ENCODE results near the gene GP1BA.

Gene GP1BA

DNA sequence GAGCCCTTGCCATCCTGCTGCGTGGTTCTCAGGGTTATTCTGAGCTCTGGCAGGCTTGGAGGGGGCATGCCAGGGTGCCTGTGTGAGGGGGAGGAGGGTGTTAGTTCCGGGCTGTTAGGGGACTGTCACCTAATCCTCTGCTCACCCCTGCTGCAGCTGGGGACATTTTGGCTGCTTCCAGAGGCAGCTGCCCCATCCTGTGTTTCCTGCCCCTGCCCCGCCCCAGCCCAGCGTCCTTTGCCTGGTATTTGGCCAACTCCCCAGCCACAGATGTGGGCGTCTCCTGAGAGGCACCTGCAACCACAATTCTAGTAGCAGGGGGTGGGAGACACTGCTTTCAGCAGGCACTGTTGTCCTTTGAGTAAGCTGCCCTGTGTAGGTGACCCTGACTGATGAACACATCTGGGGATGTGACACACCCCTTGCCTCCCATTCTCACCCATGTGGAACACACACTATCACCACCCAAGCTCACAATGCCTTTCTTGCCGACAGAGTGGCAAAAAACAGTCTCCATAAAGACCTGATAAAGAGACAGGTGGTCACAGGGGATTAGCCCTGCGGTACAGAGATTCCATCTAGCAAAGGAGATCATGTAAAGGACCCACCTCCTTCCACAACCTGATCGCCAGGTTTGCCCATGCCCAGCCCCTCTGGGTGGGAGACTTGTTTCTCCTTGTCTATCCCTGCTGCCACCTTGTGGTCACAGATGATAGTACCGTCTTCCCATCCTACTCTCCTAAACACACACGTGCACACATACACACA, 28.8 kb upstream of the GP1BA start, which contains the start of gene CHRNE:
Gene CHRNE, minus strand, starts transcription at position 48 of the 768 bp plus-strand sequence. Its CDS starts 35 bp downstream, at position 13.
- peaks cover 0 to 20% of the 10 kb centered on the region in 2 experiments; a peak in 1 of 3 replicates for H3K36me3 ChIP-seq (ENCODE audit: control insufficient read depth in 2 of 2, insufficient read depth in 1 of 2, low read length in 2 of 2)
- ChIA-PET CTCF (interaction anchor here (0.5 to 1.9 kb wide), 28 partner anchors 9 to 828 kb away, joined by 3 to 8 read pairs (median 4); partner anchors contain the start of genes MED11, RNF167 and SLC25A11), POLR2A (interaction anchor here (0.8 to 2.0 kb wide), 3 partner anchors 37 to 113 kb away, joined by 3 to 4 read pairs (median 3); partner anchors contain the start of genes PLD2, RNF167 and SLC25A11)
- H3K4me1 ChIP-seq (ENCODE audit: control insufficient read depth, insufficient read depth, low read length): peaks cover 3% of the 10 kb centered on the region; the same call in 1 of the 2 replicates
- no peak within 1 kb of the TSS for H3K4me3 ChIP-seq (ENCODE audit: low read depth, low read length)
- H3K27ac ChIP-seq (ENCODE audit: extremely low read depth, low read depth, low read length): no peak within 1 kb of the TSS
- H3K9me3 ChIP-seq (ENCODE audit: control insufficient read depth, insufficient read depth, low read depth, low read length): no peaks in the 10 kb centered on the region
- TF ChIP-seq ZNF513 (tag by site-specific recombination; IDR thresholded peaks at IDR 0.05): no peak
- TF ChIP-seq ZFHX2 (tag by site-specific recombination; conservative IDR thresholded peaks at IDR 0.05): peak; percentile 72
- no peak for TF ChIP-seq GLI2 (tag by site-specific recombination; IDR thresholded peaks at IDR 0.05; ENCODE audit: borderline replicate concordance, low read depth)
- TF ChIP-seq, protein P1, sequence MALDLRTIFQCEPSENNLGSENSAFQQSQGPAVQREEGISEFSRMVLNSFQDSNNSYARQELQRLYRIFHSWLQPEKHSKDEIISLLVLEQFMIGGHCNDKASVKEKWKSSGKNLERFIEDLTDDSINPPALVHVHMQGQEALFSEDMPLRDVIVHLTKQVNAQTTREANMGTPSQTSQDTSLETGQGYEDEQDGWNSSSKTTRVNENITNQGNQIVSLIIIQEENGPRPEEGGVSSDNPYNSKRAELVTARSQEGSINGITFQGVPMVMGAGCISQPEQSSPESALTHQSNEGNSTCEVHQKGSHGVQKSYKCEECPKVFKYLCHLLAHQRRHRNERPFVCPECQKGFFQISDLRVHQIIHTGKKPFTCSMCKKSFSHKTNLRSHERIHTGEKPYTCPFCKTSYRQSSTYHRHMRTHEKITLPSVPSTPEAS (tag by site-specific recombination; IDR thresholded peaks at IDR 0.05): no peak; the same call in 1 of the 2 replicates
- TF ChIP-seq SP7 (tag by site-specific recombination; IDR thresholded peaks at IDR 0.05): peak; percentile 45; the same call in 1 of the 2 replicates
- no peak for TF ChIP-seq ZSCAN30 (tag by site-specific recombination; IDR thresholded peaks at IDR 0.05)
- no peak for TF ChIP-seq MYNN (tag by site-specific recombination; IDR thresholded peaks at IDR 0.05; ENCODE audit: borderline replicate concordance)
- peak; percentile 67 for TF ChIP-seq EGR2 (tag by site-specific recombination; IDR thresholded peaks at IDR 0.05; ENCODE audit: low read depth)
- peak; percentile 11; the same call in 1 of the 2 replicates for TF ChIP-seq PATZ1 (tag by site-specific recombination; IDR thresholded peaks at IDR 0.05)
- no peak for TF ChIP-seq TRIM28 (IDR thresholded peaks at IDR 0.05; ENCODE audit: borderline replicate concordance, low read length)
- no peak for TF ChIP-seq ZNF549 (tag by site-specific recombination; IDR thresholded peaks at IDR 0.05)
- no peak for TF ChIP-seq ZNF560 (tag by site-specific recombination; IDR thresholded peaks at IDR 0.05; ENCODE audit: borderline replicate concordance)
- TF ChIP-seq KLF9 (tag by site-specific recombination; IDR thresholded peaks at IDR 0.05; ENCODE audit: low read depth): peak; percentile 72; the same call in 1 of the 2 replicates
- TF ChIP-seq ZEB2 (tag by site-specific recombination; IDR thresholded peaks at IDR 0.05): peak; percentile 33; the same call in 1 of the 2 replicates
- TF ChIP-seq ZNF645 (tag by site-specific recombination; IDR thresholded peaks at IDR 0.05): no peak
- TF ChIP-seq KLF17 (tag by site-specific recombination; IDR thresholded peaks at IDR 0.05): 0 out of 2 replicates have a peak, but pooled peaks have one; percentile 24
- 0 out of 2 replicates have a peak, but pooled peaks have one; percentile 12 for TF ChIP-seq GLIS1 (tag by site-specific recombination; IDR thresholded peaks at IDR 0.05)
- no peak for TF ChIP-seq ZNF416 (tag by site-specific recombination; IDR thresholded peaks at IDR 0.05)
- no peak for TF ChIP-seq ZNF658 (tag by site-specific recombination; IDR thresholded peaks at IDR 0.05)
- no peak for TF ChIP-seq ZNF394 (tag by site-specific recombination; IDR thresholded peaks at IDR 0.05; ENCODE audit: borderline replicate concordance)
- no peak for TF ChIP-seq ZNF510 (tag by site-specific recombination; IDR thresholded peaks at IDR 0.05; ENCODE audit: insufficient replicate concordance)
- TF ChIP-seq ZNF175 (tag by site-specific recombination; IDR thresholded peaks at IDR 0.05): no peak
- no peak for TF ChIP-seq BCL11B (tag by site-specific recombination; IDR thresholded peaks at IDR 0.05; ENCODE audit: low read depth)
- TF ChIP-seq, protein P2, sequence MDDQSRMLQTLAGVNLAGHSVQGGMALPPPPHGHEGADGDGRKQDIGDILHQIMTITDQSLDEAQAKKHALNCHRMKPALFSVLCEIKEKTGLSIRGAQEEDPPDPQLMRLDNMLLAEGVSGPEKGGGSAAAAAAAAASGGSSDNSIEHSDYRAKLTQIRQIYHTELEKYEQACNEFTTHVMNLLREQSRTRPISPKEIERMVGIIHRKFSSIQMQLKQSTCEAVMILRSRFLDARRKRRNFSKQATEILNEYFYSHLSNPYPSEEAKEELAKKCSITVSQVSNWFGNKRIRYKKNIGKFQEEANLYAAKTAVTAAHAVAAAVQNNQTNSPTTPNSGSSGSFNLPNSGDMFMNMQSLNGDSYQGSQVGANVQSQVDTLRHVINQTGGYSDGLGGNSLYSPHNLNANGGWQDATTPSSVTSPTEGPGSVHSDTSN (CRISPR knock-in tag; IDR thresholded peaks at IDR 0.05): no peak
- no peak for TF ChIP-seq ZFP69B (tag by site-specific recombination; IDR thresholded peaks at IDR 0.05)
- no peak for TF ChIP-seq ZNF843 (tag by site-specific recombination; IDR thresholded peaks at IDR 0.05)
- TF ChIP-seq ZNF155 (tag by site-specific recombination; IDR thresholded peaks at IDR 0.05): no peak
- TF ChIP-seq ZBTB7A (tag by site-specific recombination; IDR thresholded peaks at IDR 0.05; ENCODE audit: low read depth): no peak
- no peak for TF ChIP-seq ZNF544 (tag by site-specific recombination; IDR thresholded peaks at IDR 0.05)
- TF ChIP-seq ZNF140 (tag by site-specific recombination; IDR thresholded peaks at IDR 0.05): no peak

Measured in HEK293 (cell line).